Measurements from ENCODE around the gene LAMB3. TPM values are rescaled to one million over a fixed set of nuclear protein-coding genes. Genes with fewer than 3 reads are reported as not detected.

Gene LAMB3
- total RNA-seq, 1 experiment from 2014 or later, result 90.0 TPM

GRCh38 chr1:209586221-209586740 lies 65.9 kb downstream of the LAMB3 start:
- no TSS peak for BruUV-seq (replicated peaks)
- TF ChIP-seq CTCF (conservative IDR thresholded peaks at IDR 0.05), result no peak
- H3K4me3 ChIP-seq, result no peak overlapping the region

GRCh38 chr1:209585672-209586071 lies 66.6 kb downstream of the LAMB3 start:
- Histone ChIP-seq H3K4me3 (no peak overlapping the region), H3K9me2 (ENCODE audit: insufficient read depth) (no peaks in the 10 kb centered on the region), H3K4me1 (replicated peaks; ENCODE audit: insufficient read depth) (peaks cover 14% of the 10 kb centered on the region), H3K27me3 (ENCODE audit: insufficient read depth, low read depth) (no peaks in the 10 kb centered on the region; the same call in 1 of the 2 replicates), H3K36me3 (ENCODE audit: low read depth) (no peaks in the 10 kb centered on the region), H3K79me2 (ENCODE audit: low read depth) (no peaks in the 10 kb centered on the region), H3K4me2 (peak overlapping the region; percentile 26; the same call in 1 of the 2 replicates), H2AFZ (no peak overlapping the region), H3F3A (ENCODE audit: insufficient read depth, low read depth) (peaks cover 11% of the 10 kb centered on the region; the same call in 1 of the 2 replicates), H3K9me3 (ENCODE audit: insufficient read depth, low read depth) (no peaks in the 10 kb centered on the region), H3K27ac (no peak overlapping the region), H4K20me1 (ENCODE audit: insufficient read depth) (no peaks in the 10 kb centered on the region)
- peak in 1 of 2 experiments; percentile 43 for DNase-seq
- no peak for TF ChIP-seq EZH2 (IDR thresholded peaks at IDR 0.05; ENCODE audit: low read depth)
- POLR2A ChIA-PET (ENCODE audit: unreplicated experiment), result no interaction called here
- intact Hi-C loops (cut with micrococcal nuclease; ENCODE audit: unreplicated experiment), result no loop called here
- no TSS peak for BruUV-seq (replicated peaks)
- CTCF ChIA-PET, result no interaction called here

More at GRCh38 chr1:209586221-209586740, 65.9 kb downstream of the LAMB3 start:
- no peaks in the 10 kb centered on the region for H3K36me3 ChIP-seq (ENCODE audit: low read depth)
- no peaks in the 10 kb centered on the region for H3K79me2 ChIP-seq (ENCODE audit: low read depth)
- H3K27me3 ChIP-seq (ENCODE audit: insufficient read depth, low read depth), result no peaks in the 10 kb centered on the region; the same call in 1 of the 2 replicates
- intact Hi-C loops (cut with micrococcal nuclease; ENCODE audit: unreplicated experiment), result no loop called here
- H3K4me2 ChIP-seq, result no peak overlapping the region; the same call in 1 of the 2 replicates
- no peak overlapping the region for H3K27ac ChIP-seq
- H4K20me1 ChIP-seq (ENCODE audit: insufficient read depth), result no peaks in the 10 kb centered on the region
- no peak overlapping the region for H2AFZ ChIP-seq
- POLR2A ChIA-PET (ENCODE audit: unreplicated experiment), result no interaction called here
- DNase-seq, result no peak
- peaks cover 11% of the 10 kb centered on the region; the same call in 1 of the 2 replicates for H3F3A ChIP-seq (ENCODE audit: insufficient read depth, low read depth)
- H3K9me3 ChIP-seq (ENCODE audit: insufficient read depth, low read depth), result no peaks in the 10 kb centered on the region
- H3K9me2 ChIP-seq (ENCODE audit: insufficient read depth), result no peaks in the 10 kb centered on the region
- H3K4me1 ChIP-seq (replicated peaks; ENCODE audit: insufficient read depth), result peaks cover 14% of the 10 kb centered on the region
- CTCF ChIA-PET, result interaction anchor here (0.5 kb wide), 1 partner anchor 1623 kb away, joined by 3 read pairs; no protein-coding TSS in a partner anchor

- Histone ChIP-seq H3K4me1 (replicated peaks; ENCODE audit: insufficient read depth) (peaks cover 14% of the 10 kb centered on the region), H3K9me3 (ENCODE audit: insufficient read depth, low read depth) (no peaks in the 10 kb centered on the region), H3K27me3 (ENCODE audit: insufficient read depth, low read depth) (no peaks in the 10 kb centered on the region; the same call in 1 of the 2 replicates), H3K79me2 (ENCODE audit: low read depth) (no peaks in the 10 kb centered on the region), H3K9me2 (ENCODE audit: insufficient read depth) (no peaks in the 10 kb centered on the region), H4K20me1 (ENCODE audit: insufficient read depth) (no peaks in the 10 kb centered on the region), H2AFZ (no peak overlapping the region), H3K36me3 (ENCODE audit: low read depth) (no peaks in the 10 kb centered on the region), H3K27ac (no peak overlapping the region), H3F3A (ENCODE audit: insufficient read depth, low read depth) (peaks cover 11% of the 10 kb centered on the region; the same call in 1 of the 2 replicates), H3K4me3 (no peak overlapping the region), H3K4me2 (peak overlapping the region; percentile 26; the same call in 1 of the 2 replicates)
- ChIA-PET CTCF (no interaction called here), POLR2A (ENCODE audit: unreplicated experiment) (no interaction called here)
- intact Hi-C loops (cut with micrococcal nuclease; ENCODE audit: unreplicated experiment), result no loop called here
- DNase-seq, result no peak
- TF ChIP-seq EZH2 (IDR thresholded peaks at IDR 0.05; ENCODE audit: low read depth) (no peak), CTCF (conservative IDR thresholded peaks at IDR 0.05) (no peak)
- BruUV-seq (replicated peaks), result no TSS peak
These were observed 67.0 kb downstream of the LAMB3 start for GRCh38 chr1:209585197-209585596.

Measured in PC-9 (cell line).